Measurements from ENCODE around the gene ADAM8. TPM values are rescaled to one million over a fixed set of nuclear protein-coding genes. Genes with fewer than 3 reads are reported as not detected.
A peak's percentile ranks its signal among the peaks of the same experiment; 100 is the strongest.

Gene ADAM8
- total RNA-seq, 1 donor from 2014 or later = 3.6 TPM

DNA sequence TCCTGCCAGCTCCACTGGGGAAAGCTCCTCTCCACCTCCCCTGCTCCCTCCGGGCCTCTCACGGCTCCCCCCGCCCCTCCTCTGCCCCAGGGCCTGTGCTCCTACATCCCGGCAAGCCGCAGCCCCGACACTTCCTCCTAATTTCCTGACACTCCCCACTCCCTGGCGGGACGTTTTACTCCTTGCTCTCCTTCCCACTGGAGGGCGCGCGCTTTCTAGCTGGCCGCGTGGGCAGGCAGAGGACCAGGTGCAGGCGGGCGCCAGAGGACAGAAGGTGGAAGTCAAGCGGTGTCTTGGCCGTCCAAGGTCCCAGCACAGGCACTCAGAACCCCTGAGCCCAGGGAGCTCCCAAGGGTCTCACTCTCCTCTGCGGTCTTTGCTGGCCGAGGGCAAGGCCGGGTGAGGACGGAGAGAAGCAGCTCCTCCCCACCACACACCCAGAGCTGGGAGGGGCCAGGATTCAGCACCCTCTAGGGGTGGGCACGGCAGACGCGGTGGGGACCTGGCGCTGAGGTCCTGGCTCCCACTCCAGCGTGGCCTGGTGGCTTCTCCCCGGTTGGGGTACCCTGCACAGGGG lies 19.1 kb downstream of the ADAM8 start:
- peaks cover 13% of the 10 kb centered on the region for H3K4me1 Mint-ChIP-seq
- no peaks in the 10 kb centered on the region for H3K9me3 Mint-ChIP-seq
- H3K36me3 Mint-ChIP-seq (ENCODE audit: low read depth) = no peaks in the 10 kb centered on the region
- TF ChIP-seq, protein P1, sequence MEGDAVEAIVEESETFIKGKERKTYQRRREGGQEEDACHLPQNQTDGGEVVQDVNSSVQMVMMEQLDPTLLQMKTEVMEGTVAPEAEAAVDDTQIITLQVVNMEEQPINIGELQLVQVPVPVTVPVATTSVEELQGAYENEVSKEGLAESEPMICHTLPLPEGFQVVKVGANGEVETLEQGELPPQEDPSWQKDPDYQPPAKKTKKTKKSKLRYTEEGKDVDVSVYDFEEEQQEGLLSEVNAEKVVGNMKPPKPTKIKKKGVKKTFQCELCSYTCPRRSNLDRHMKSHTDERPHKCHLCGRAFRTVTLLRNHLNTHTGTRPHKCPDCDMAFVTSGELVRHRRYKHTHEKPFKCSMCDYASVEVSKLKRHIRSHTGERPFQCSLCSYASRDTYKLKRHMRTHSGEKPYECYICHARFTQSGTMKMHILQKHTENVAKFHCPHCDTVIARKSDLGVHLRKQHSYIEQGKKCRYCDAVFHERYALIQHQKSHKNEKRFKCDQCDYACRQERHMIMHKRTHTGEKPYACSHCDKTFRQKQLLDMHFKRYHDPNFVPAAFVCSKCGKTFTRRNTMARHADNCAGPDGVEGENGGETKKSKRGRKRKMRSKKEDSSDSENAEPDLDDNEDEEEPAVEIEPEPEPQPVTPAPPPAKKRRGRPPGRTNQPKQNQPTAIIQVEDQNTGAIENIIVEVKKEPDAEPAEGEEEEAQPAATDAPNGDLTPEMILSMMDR (conservative IDR thresholded peaks at IDR 0.05) = peak; percentile 44
- no peak overlapping the region for H3K27ac Mint-ChIP-seq (ENCODE audit: unreplicated experiment)
- DNase-seq (ENCODE audit: low read depth, low spot score) = no peak
- H3K27me3 Mint-ChIP-seq (ENCODE audit: low read depth) = peaks cover 30% of the 10 kb centered on the region
- H3K4me3 Mint-ChIP-seq = no peak overlapping the region

DNA sequence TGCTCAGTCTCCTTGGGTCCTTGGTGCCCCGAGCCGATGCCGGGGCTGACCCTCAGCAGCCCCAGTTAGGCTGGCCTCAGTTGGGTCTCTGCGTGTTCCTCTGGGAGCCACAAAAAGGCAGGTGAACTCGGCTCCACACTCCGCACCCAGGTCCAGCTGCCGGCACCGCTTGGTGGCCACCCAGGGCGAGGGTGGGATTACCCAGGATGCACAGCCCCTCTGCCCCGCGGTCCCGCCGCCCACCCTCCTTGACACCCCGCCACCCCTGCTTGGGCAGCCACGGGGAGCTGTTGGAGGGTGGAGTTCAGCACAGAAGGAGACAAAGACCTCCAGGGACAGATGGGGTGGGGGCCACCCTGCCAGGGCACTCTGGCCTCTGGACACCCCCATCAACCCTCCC lies 21.3 kb downstream of the ADAM8 start:
- Mint-ChIP-seq H3K4me1 (peaks cover 9% of the 10 kb centered on the region), H3K36me3 (ENCODE audit: low read depth) (no peaks in the 10 kb centered on the region), H3K9me3 (no peaks in the 10 kb centered on the region), H3K27ac (ENCODE audit: unreplicated experiment) (no peak overlapping the region), H3K4me3 (no peak overlapping the region), H3K27me3 (ENCODE audit: low read depth) (peaks cover 28% of the 10 kb centered on the region)
- DNase-seq (ENCODE audit: low read depth, low spot score) = no peak
- TF ChIP-seq, protein P1 (conservative IDR thresholded peaks at IDR 0.05) = no peak

GRCh38 chr10:133254421-133255120 lies 22.1 kb downstream of the ADAM8 start:
- H3K36me3 Mint-ChIP-seq (ENCODE audit: low read depth) = no peaks in the 10 kb centered on the region
- peaks cover 13% of the 10 kb centered on the region for H3K4me1 Mint-ChIP-seq
- H3K4me3 Mint-ChIP-seq = peak overlapping the region; percentile 21
- H3K27me3 Mint-ChIP-seq (ENCODE audit: low read depth) = peaks cover 29% of the 10 kb centered on the region
- no peak for DNase-seq (ENCODE audit: low read depth, low spot score)
- TF ChIP-seq, protein P1 (conservative IDR thresholded peaks at IDR 0.05) = no peak
- H3K9me3 Mint-ChIP-seq = no peaks in the 10 kb centered on the region
- H3K27ac Mint-ChIP-seq (ENCODE audit: unreplicated experiment) = peak overlapping the region; percentile 2

DNA sequence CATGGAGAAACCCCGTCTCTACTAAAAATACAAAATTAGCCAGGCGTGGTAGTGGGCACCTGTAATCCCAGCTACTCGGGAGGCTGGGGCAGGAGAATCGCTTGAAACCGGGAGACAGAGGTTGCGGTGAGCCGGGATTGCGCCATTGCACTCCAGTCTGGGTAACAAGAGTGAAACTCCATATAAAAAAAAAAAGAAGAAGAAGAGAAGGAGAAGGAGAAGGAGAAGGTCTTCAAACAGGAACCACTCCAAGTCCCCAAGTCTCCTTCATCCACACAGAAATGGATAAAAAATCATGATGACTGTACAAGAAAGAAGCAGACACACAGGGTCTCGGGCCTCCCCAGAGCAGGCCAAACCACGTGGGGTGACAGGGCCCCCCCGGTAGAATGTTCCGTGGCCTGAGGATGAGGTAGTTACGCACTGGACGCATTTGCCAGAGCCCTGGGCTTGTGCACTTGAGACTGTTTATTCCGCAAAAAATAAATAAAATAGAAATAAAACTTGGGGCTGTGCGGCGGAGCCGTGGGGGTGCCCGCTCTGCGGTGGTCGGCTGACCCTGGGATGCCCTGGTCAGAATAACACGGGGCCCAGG lies 23.2 kb downstream of the ADAM8 start:
- Mint-ChIP-seq H3K27me3 (ENCODE audit: low read depth) (peaks cover 26% of the 10 kb centered on the region), H3K4me3 (no peak overlapping the region), H3K36me3 (ENCODE audit: low read depth) (no peaks in the 10 kb centered on the region), H3K27ac (ENCODE audit: unreplicated experiment) (no peak overlapping the region), H3K9me3 (no peaks in the 10 kb centered on the region), H3K4me1 (peaks cover 14% of the 10 kb centered on the region)
- TF ChIP-seq, protein P1 (conservative IDR thresholded peaks at IDR 0.05) = no peak
- no peak for DNase-seq (ENCODE audit: low read depth, low spot score)

DNA sequence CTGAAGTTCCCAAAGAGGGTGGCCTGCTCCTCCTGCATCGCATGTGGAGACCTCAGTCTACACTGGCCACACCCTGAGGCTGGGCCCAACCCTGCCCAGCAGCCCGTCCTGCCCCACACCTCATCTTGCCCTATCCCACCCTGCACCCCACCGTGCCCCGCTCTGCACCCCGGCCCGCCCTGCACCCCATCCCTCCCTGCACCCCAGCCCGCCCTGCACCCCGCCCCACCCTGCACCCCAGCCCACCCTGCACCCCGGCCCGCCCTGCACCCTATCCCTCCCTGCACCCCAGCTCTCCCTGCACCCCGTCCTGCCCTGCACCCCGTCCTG lies 24.5 kb downstream of the ADAM8 start:
- peaks cover 21% of the 10 kb centered on the region for H3K27me3 Mint-ChIP-seq (ENCODE audit: low read depth)

More for the DNA sequence above, 24.5 kb downstream of the ADAM8 start:
- TF ChIP-seq, protein P1 (conservative IDR thresholded peaks at IDR 0.05) = no peak
- no peak for DNase-seq (ENCODE audit: low read depth, low spot score)
- Mint-ChIP-seq H3K36me3 (ENCODE audit: low read depth) (no peaks in the 10 kb centered on the region), H3K27ac (ENCODE audit: unreplicated experiment) (no peak overlapping the region), H3K9me3 (no peaks in the 10 kb centered on the region), H3K4me1 (peaks cover 14% of the 10 kb centered on the region), H3K4me3 (no peak overlapping the region)
